K562 (cell line): ENCODE data around the gene UBFD1. TPM values are rescaled to one million over a fixed set of nuclear protein-coding genes. Genes with fewer than 3 reads are reported as not detected.

Experiments used
- CREB3L1 ChIP-seq: fragments of 450-650 bp; IDR thresholded peaks from 2 replicates; pipeline ENCODE4 v1.6.1; 2014; ENCODE audit warnings: low read depth, mild to moderate bottlenecking, moderate library complexity, borderline replicate concordance
- CSDE1 ChIP-seq, 2 experiments: fragments of 450-650 bp; IDR thresholded peaks; 2 replicates each; pipeline ENCODE4 v1.6.1; 2016; ENCODE audit warnings: mild to moderate bottlenecking in 1 of 2
- MGA ChIP-seq: fragments of 450-650 bp; IDR thresholded peaks from 2 replicates; pipeline ENCODE4 v1.6.1; 2016; ENCODE audit warnings: mild to moderate bottlenecking, moderate library complexity
- PTTG1 ChIP-seq: fragments of 450-650 bp; IDR thresholded peaks from 2 replicates; pipeline ENCODE4 v1.6.1; 2016; ENCODE audit warnings: low read depth, mild to moderate bottlenecking, missing genetic modification characterization, missing compliant biosample characterization
- RBM15 ChIP-seq: fragments of 200-400 bp; formaldehyde crosslinking; IDR thresholded peaks from 2 replicates; pipeline ENCODE4 v1.6.1; 2018; ENCODE audit warnings: mild to moderate bottlenecking, low read length, moderate library complexity; ENCODE audit not compliant: insufficient read depth
- SMARCC2 ChIP-seq: fragments of 450-650 bp; IDR thresholded peaks from 2 replicates; pipeline ENCODE4 v1.6.1; 2017; ENCODE audit warnings: antibody characterized with exemption, moderate library complexity, mild to moderate bottlenecking, low read depth
- THAP7 ChIP-seq: fragments of 250-450 bp; sonication (Bioruptor Pico); IDR thresholded peaks from 2 replicates; pipeline ENCODE4 v1.5.0; 2021
- ZNF124 ChIP-seq: sonication (generic); formaldehyde crosslinking; IDR thresholded peaks from 2 replicates; pipeline ENCODE4 v1.8.1; 2022; ENCODE audit warnings: missing genetic modification reagents
- ZNF395 ChIP-seq: fragments of 200-800 bp; sonication (Bioruptor generic); IDR thresholded peaks from 2 replicates; pipeline ENCODE4 v1.6.1; 2017; ENCODE audit warnings: missing genetic modification characterization, missing compliant biosample characterization
- ZNF764 ChIP-seq: fragments of 250-450 bp; sonication (Bioruptor Pico); IDR thresholded peaks from 2 replicates; pipeline ENCODE4 v1.4.0; 2020; ENCODE audit warnings: low read depth, mild to moderate bottlenecking, moderate library complexity
- ZNF766 ChIP-seq: fragments of 200-800 bp; sonication (Bioruptor generic); conservative IDR thresholded peaks from 2 replicates; pipeline ENCODE4 v1.6.1; 2016; ENCODE audit warnings: missing genetic modification characterization, missing compliant biosample characterization
- polyA plus RNA-seq, 8 experiments: library from polyadenylated mRNA; depleted of rRNA in 4 of 8; stranded (reverse) in 5 of 8; unstranded in 3 of 8; fragments of >200 nt; fragmentation: Nextera tagmentation in 2 of 8; fragmentation: Illumina TruSeq in 1 of 8; extraction: Ambion mirVana in 2 of 8; extraction: Trizol in 1 of 8; gene quantifications; 2 replicates each; pipeline versions ENCODE4 v1.2.1 to v1.2.3, GENCODE V29; 2011 to 2014; ENCODE audit warnings: inconsistent platforms in 1 of 8, missing spikeins in 1 of 8
- total RNA-seq, 7 experiments: library from RNA; depleted of rRNA in 6 of 7; stranded (reverse); fragments of >200 nt in 6 of 7; fragmentation: Illumina TruSeq in 2 of 7; extraction: Trizol in 2 of 7; gene quantifications; 2 replicates each; pipeline versions ENCODE4 v1.2.1 to v1.2.3, GENCODE V29; 2011 to 2021; ENCODE audit warnings: low replicate concordance in 1 of 7

UBFD1 gene
- total and polyA plus RNA-seq, 9 of the 15 experiments (the other 6 are each of a cell fraction or from before 2014, with no cell fraction given) = 10.7 to 66.2 (median 34.0) TPM

GRCh38 chr16:23510164-23510914, 47.2 kb upstream of the UBFD1 start, which contains the start of gene GGA2 (continued):
- TF ChIP-seq MGA = peak; percentile 49
- TF ChIP-seq ZNF124 (CRISPR knock-in tag) = no peak
- TF ChIP-seq THAP7 (CRISPR knock-in tag) = no peak
- 0 out of 2 replicates have a peak, but pooled peaks have one; percentile 5 for TF ChIP-seq ZNF395
- TF ChIP-seq ZNF766 = no peak
- peak; percentile 83; the same call in 1 of the 2 replicates for TF ChIP-seq CREB3L1
- no peak for TF ChIP-seq SMARCC2
- no peak for TF ChIP-seq ZNF764 (CRISPR knock-in tag)
- no peak for TF ChIP-seq RBM15
- no peak for TF ChIP-seq CSDE1 (IDR thresholded peaks at IDR 0.05)
- no peak for TF ChIP-seq PTTG1
